ENCODE measurements around the gene C16orf92. TPM values are rescaled to one million over a fixed set of nuclear protein-coding genes. Genes with fewer than 3 reads are reported as not detected.
"Not testable (repeated sequence)": the region's sequence is repeated elsewhere in the genome, so short reads cannot be mapped to it uniquely, and the experiment has no call there.

The C16orf92 gene
- total RNA-seq, 1 donor from 2014 or later = not detected

DNA sequence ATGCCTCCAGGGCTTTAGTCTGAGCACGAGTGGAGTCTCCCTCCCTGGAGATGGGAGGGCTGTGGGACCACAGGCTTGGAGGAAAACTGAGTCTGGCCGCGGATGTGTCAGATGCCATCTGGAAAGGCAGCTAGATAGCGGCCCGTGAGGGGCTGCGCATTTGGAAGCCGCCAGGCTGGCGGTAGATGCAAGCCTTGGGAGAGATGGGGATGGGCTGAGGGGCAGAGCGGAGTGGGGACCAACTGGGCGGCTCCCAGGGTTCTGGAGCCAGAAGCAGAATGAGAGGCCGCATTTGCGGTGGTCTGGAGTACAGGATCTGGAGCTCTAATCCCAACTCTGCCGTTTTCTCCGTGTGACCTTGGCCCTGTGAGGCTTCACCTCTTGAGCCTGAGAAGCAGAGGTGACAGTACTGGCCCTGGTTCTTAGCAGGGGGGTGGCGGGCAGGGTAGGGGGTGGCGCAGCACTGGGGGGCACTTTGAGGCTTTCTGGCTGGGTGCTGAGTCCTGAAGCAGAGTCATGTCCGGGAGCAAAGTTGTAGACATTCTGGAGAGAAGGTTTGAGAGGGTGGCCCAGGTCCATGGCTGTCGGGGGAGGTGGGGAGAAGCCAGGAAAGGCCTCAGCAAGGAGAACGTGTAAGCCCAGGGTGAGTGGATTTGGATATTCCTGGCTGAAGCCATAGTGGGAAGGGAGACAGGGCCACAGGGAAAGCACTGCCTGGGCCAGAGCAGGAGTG is 20.2 kb upstream of the C16orf92 start:
- no peak for ATAC-seq
- intact Hi-C loops (cut with micrococcal nuclease) = no loop called here
- DNase-seq = no peak

- no peak for ATAC-seq
- no peak for DNase-seq
- intact Hi-C loops (cut with micrococcal nuclease) = no loop called here
Observed at GRCh38 chr16:30003670-30004423, 19.2 kb upstream of the C16orf92 start.

- no peak for ATAC-seq
- intact Hi-C loops (cut with micrococcal nuclease) = no loop called here
- DNase-seq = no peak
Observed at GRCh38 chr16:30004424-30004776, 18.6 kb upstream of the C16orf92 start.

DNA sequence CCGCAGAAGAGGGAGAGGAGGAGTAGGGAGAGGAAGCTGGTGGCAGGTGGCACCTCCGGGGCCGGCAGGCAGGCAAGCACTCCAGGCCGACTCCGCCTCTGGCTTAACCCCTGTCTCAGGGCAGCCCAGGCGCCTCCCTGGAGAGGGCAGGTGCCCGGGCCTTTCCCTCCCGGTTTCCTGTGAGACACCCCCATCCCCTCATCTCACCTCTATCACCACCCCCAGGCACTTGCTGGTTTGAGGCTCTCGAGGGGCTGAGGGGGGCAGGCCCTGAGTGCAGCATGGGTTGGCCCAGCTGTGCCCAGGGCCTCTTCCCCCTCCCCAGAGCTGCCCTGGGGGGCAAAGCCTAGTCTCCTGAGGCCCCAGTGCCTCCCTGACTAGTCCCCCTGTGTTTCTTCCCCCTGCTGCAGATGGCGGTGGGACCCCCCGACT is 18.2 kb upstream of the C16orf92 start:
- ATAC-seq = no peak
- no peak for DNase-seq
- intact Hi-C loops (cut with micrococcal nuclease) = no loop called here

- ATAC-seq (peak; percentile 64), DNase-seq (peak; percentile 39)
- intact Hi-C loops (cut with micrococcal nuclease) = no loop called here
Observed at GRCh38 chr16:30005341-30006094, 17.5 kb upstream of the C16orf92 start.

GRCh38 chr16:30006095-30006473 is 16.9 kb upstream of the C16orf92 start:
- intact Hi-C loops (cut with micrococcal nuclease) = no loop called here
- ATAC-seq = no peak
- DNase-seq = no peak

- DNase-seq (no peak), ATAC-seq (no peak)
- intact Hi-C loops (cut with micrococcal nuclease) = no loop called here
Observed at GRCh38 chr16:30006659-30007377, 16.2 kb upstream of the C16orf92 start.

DNA sequence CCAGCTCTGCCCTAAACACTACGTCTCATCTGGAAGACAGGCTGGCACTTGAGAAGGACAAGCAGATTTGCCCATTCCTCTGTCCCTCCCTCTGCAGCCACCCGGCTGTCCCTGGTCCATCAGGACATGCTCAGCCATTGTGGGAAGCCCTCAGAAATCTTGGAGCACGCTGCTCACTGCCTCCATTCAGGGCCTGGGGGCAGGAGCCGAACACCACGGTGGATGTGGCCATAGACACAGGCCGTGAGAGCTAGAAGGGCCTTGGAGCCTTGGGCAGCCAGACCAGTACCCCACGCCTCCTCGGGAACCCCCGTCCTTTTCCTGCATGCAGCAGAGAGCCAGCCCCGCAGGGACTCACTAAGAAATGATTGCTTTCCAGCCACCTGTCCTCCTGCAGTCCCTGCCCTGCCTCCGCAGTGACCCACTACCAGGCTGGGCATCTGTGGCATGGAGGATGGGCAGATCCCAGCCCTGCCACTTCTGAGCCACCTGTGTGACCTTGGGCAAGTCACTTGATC is 15.6 kb upstream of the C16orf92 start:
- intact Hi-C loops (cut with micrococcal nuclease) = no loop called here
- peak; percentile 13 for DNase-seq

DNA sequence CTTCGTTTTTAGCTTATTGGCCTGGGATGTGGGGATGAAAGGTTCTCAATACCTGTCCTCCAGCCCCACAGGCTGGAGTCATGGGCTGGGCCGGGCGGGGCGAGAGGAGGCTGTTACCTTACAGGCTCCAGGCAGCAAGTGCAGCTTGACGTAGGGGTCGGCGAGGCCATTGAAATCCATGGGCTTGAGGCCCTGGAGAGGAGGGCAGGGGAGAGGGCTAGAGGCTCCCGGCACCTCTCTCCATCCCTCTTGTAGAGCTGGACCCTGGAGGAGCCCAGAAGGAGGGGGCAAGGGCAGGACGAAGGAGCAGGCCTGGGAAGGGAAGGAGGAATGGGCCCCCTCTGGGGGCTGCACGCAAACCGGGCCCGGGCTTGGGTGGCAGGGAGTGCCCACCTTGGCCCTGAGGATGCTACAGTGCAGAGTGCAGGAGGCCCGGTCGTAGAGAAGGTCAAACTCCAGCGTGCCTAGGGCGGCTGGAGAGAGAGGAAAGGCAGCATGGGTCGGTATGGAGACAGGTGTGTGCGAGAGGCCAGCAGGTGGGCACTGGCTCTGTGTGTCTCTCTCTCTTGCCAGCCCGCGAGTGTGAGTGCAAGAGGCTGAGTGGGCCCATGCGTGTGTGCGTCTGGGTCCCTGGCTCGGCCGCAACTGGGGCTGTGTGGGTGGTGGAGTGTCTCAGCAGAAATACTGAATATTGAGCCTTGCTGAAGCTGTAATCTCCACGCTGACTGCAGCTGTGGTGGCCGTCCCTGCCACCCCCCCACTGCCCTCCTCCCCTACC is 13.7 kb upstream of the C16orf92 start:
- DNase-seq (no peak), ATAC-seq (no peak)
- intact Hi-C loops (cut with micrococcal nuclease) = no loop called here

More for the DNA sequence above, 15.6 kb upstream of the C16orf92 start:
- no peak for ATAC-seq

- ATAC-seq (no peak), DNase-seq (no peak)
- intact Hi-C loops (cut with micrococcal nuclease) = no loop called here
Observed at GRCh38 chr16:30009990-30010843, 12.8 kb upstream of the C16orf92 start.

- intact Hi-C loops (cut with micrococcal nuclease) = no loop called here
Observed at GRCh38 chr16:30010844-30011713, 11.9 kb upstream of the C16orf92 start, which contains the start of gene DOC2A. Gene DOC2A (minus strand): TSS chr16:30011027. CDS start chr16:30010222, 805 bp downstream.

GRCh38 chr16:30011714-30012504 is 11.1 kb upstream of the C16orf92 start:
- intact Hi-C loops (cut with micrococcal nuclease) = no loop called here
- ATAC-seq (no peak), DNase-seq (no peak)

More at GRCh38 chr16:30010844-30011713, 11.9 kb upstream of the C16orf92 start, which contains the start of gene DOC2A:
- DNase-seq (no peak), ATAC-seq (no peak)

DNA sequence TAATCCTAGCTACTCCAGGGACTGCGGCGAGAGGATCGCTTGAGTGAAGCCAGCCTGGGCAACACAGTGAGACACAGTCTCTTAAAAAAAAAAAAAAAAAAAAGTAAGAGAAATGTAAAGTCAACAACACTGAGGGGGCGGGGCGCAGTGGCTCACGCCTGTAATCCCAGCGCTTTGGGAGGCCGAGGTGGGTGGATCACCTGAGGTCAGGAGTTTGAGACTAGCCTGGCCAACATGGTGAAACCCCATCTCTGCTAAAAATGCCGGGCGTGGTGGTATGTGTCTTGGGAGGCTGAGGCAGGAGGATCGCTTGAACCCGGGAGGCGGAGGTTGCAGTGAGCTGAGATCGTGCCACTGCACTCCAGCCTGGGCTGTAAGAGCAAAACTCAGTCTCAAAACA is 10.4 kb upstream of the C16orf92 start:
- intact Hi-C loops (cut with micrococcal nuclease) = not testable (repeated sequence)

DNA sequence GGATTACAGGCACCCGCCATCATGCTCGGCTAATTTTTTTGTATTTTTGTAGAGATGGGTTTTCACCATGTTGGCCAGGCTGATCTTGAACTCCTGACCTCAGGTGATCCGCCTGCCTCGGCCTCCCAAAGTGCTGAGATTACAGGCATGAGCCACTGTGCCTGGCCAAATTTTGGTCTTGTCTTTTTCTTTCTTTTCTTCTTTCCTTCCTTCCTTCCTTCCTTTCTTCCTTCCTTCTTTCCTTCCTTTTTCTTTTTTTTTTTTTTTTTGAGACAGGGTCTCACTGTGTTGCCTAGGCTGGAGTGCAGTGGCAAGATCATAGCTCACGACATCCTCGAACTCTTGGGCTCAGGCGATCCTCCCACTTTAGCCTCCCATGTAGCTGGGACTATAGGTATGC is 7.5 kb upstream of the C16orf92 start:
- intact Hi-C loops (cut with micrococcal nuclease); DNase-seq; ATAC-seq: not testable (repeated sequence)

More for the DNA sequence above, 10.4 kb upstream of the C16orf92 start:
- not testable (repeated sequence) for DNase-seq, ATAC-seq

GRCh38 chr16:30016555-30017276 is 6.3 kb upstream of the C16orf92 start:
- DNase-seq (no peak), ATAC-seq (no peak)
- intact Hi-C loops (cut with micrococcal nuclease) = no loop called here

Data from left ventricle myocardium superior (tissue), 1 donor.